Lower leg skin (tissue), 4 donors: ENCODE results near the gene OPTC. TPM values are rescaled to one million over a fixed set of nuclear protein-coding genes. Genes with fewer than 3 reads are reported as not detected.

Experiments used
- DNase-seq, 2 donors: peaks; one replicate each; pipeline ENCODE4 v3.0.0-alpha.2; 2019; ENCODE audit warnings: low spot score in 2 of 2
- H3K4me3 ChIP-seq: fragments of 200-600 bp; sonication (generic); 2 replicates; pipeline ENCODE4 v1.5.1; 2017; ENCODE audit warnings: mild to moderate bottlenecking, low read depth; ENCODE audit not compliant: poor library complexity, severe bottlenecking
- POLR2A ChIP-seq, 2 donors: fragments of 450-650 bp; IDR thresholded peaks; one replicate each; pipeline ENCODE4 v1.6.1; 2016 to 2017; ENCODE audit warnings: antibody characterized with exemption in 2 of 2, mild to moderate bottlenecking in 1 of 2, moderate library complexity in 1 of 2
- WGBS, 2 donors: methylation state at CpG; one replicate each; pipeline ENCODE4 v1.1.5; 2018; 5-methylcytosine and 5-hydroxymethylcytosine counted together
- intact Hi-C: fragments of 100-400 bp; cut with DNase I; formaldehyde crosslinking; loops from one replicate; pipeline ENCODE4 v1.15.0; 2023; ENCODE audit warnings: low total_unique reads
- total RNA-seq, 4 donors: library from RNA; depleted of rRNA; stranded (reverse); fragments of >200 nt; gene quantifications; one replicate each; pipeline ENCODE4 v1.1.0, GENCODE V29; 2016
- TF ChIP-seq, protein P1 (sequence below), 3 donors: fragments of 450-650 bp; IDR thresholded peaks; one replicate each; pipeline ENCODE4 v1.5.1; 2016; ENCODE audit warnings: antibody characterized with exemption in 3 of 3, mild to moderate bottlenecking in 3 of 3, moderate library complexity in 2 of 3

The OPTC gene
- total RNA-seq, 4 donors from 2014 or later, result not detected

DNA sequence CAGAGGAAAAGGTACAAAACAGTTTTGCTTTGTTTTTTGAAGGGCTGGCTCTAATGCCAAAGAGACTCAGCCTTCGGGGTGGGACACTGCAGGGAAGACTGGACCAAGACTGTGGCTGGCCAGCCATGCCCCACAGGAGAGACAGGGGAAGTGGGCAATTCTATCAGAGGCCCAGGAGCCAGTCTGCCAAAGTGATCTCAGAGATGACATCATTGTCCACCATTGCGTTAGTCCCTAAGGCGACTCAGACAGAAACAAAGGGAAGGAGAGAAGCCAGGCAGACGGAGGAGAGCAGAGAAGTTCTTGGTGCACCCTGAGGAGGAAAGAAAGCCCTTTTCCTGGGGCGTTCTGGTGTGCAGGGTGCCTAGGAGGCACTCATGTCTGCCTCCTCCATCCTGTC lies 26.4 kb downstream of the OPTC start:
- no peak for DNase-seq
- TF ChIP-seq POLR2A (IDR thresholded peaks at IDR 0.05), result no peak
- TF ChIP-seq, protein P1, sequence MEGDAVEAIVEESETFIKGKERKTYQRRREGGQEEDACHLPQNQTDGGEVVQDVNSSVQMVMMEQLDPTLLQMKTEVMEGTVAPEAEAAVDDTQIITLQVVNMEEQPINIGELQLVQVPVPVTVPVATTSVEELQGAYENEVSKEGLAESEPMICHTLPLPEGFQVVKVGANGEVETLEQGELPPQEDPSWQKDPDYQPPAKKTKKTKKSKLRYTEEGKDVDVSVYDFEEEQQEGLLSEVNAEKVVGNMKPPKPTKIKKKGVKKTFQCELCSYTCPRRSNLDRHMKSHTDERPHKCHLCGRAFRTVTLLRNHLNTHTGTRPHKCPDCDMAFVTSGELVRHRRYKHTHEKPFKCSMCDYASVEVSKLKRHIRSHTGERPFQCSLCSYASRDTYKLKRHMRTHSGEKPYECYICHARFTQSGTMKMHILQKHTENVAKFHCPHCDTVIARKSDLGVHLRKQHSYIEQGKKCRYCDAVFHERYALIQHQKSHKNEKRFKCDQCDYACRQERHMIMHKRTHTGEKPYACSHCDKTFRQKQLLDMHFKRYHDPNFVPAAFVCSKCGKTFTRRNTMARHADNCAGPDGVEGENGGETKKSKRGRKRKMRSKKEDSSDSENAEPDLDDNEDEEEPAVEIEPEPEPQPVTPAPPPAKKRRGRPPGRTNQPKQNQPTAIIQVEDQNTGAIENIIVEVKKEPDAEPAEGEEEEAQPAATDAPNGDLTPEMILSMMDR (IDR thresholded peaks at IDR 0.05), result no peak
- no peak overlapping the region for H3K4me3 ChIP-seq
- 61 to 68% methylated on average over 5 of the region's 5 CpGs for WGBS, 2 donors
- intact Hi-C loops, result no loop called here

DNA sequence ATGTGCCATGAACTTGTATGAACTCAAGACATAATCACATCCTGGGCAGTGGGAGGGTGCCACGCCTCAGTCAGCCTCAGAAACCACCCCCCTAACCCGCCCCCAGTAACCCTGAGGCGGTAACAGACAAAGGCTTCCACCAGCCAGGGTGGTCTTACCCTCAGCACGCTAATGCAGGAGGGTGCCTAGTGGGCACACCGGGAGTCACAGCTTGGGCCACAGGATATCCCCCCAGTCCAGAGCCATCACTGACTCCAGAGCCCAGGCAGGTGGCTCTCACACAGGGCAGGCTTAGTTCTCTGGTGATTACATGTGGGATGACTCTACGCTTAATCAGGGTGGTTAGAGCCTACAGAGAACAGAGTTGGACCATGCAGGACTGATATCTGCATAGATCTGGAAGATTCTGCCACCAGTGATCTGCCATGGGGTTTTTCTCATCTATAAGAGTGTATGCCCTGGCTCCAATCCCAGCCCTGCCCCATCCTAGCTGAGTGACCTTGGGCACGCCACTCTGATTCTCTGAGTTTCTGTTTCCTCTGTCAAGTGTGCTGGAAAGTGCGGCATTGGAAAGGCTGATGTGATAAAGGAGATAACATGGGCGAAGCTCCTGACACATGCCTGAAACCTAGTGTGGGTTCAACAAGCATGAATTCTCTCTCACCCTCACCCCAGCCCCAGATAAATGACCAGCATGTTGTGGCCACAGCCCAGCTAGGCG lies 27.3 kb downstream of the OPTC start:
- no peak for DNase-seq
- 73 to 75% methylated on average over 10 of the region's 10 CpGs for WGBS, 2 donors
- TF ChIP-seq, protein P1 (IDR thresholded peaks at IDR 0.05), result no peak
- H3K4me3 ChIP-seq, result no peak overlapping the region
- intact Hi-C loops, result no loop called here

DNA sequence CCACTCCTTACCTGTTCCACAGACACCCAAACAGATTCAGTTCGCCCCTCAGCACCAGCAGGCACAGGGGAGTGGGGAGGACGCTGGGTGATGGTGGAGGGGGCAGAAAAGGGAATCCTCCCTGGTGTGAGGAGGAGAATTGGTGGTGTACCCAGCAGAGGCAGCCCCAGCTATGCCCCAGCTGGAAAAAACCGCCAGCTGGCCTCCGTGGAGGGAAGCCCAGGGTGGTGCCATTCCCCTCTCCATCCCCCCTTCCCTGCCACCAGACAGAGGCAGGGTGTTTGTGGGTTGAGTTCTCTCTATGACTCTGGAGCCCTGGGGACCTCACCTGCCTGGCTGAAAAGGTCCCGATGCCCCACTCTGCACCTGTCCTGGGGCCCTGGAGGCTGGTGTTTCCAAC lies 27.9 kb downstream of the OPTC start:
- DNase-seq, result no peak
- intact Hi-C loops, result no loop called here
- H3K4me3 ChIP-seq, result no peak overlapping the region
- 81 to 84% methylated on average over 5 of the region's 5 CpGs for WGBS, 2 donors
- TF ChIP-seq, protein P1 (IDR thresholded peaks at IDR 0.05), result no peak
- no peak for TF ChIP-seq POLR2A (IDR thresholded peaks at IDR 0.05)

DNA sequence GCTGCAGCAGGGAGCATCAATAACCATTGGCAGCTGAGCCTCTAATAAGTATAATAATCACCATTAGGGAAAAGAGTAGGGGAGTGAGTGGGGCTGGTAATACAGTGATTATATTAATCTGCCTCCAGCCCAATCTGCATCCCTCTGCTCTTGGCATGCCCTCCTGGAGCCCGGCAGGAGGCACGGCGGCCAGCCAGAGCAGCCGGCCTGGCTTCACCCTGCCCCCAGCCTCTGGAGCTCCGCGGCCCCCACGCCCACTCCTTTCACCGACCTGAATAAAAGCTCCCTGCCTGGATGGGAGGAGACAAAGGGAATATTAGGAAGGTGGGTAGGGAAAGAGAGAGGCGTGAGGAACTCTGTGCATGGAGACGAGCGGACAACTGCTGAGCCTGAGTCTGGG lies 28.3 kb downstream of the OPTC start:
- TF ChIP-seq, protein P1 (IDR thresholded peaks at IDR 0.05), result no peak
- no peak for TF ChIP-seq POLR2A (IDR thresholded peaks at IDR 0.05)
- intact Hi-C loops, result no loop called here
- no peak overlapping the region for H3K4me3 ChIP-seq
- WGBS, 2 donors, result 48 to 65% methylated on average over 11 of the region's 11 CpGs
- no peak for DNase-seq

DNA sequence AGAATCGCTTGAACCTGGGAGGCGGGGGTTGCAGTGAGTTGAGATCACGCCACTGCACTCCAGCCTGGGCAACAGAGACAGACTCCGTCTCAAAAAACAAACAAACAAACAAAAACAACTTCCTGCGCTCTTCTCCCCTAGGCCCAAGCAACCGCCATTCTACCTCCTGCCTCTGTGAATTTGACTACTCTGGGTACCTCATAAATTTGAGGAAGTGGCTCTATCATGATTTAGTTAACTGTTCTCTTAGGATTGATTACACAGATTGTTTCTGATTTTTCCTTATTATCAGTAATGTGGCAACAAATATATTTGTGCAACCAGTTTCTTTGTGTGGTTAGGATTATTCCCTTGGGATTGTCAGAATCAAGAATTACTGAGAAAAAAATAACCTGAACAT lies 29.7 kb downstream of the OPTC start:
- DNase-seq, result no peak
- WGBS, 2 donors, result 93 to 94% methylated on average over 6 of the region's 6 CpGs
- no peak for TF ChIP-seq POLR2A (IDR thresholded peaks at IDR 0.05)
- TF ChIP-seq, protein P1 (IDR thresholded peaks at IDR 0.05), result no peak
- intact Hi-C loops, result no loop called here
- H3K4me3 ChIP-seq, result no peak overlapping the region

DNA sequence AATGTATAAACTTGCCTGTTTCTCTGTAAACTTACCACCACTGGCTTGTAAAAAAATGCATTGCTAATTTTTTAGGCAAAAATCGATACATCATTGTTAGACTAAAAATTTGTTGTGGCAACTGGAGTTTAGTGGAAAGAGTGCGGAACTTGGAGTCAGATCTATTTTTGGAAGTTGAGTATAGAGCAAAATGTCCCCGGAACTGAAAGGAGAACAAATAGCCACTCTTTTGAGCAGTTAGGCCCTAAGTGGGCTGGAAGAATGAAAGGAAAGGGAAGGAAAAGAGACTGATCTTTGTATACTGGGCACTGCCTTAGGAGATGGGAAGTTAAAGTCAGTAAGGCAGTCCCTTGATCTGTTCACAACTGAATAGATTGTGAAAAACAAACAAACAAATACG lies 30.2 kb downstream of the OPTC start:
- no peak for DNase-seq
- 60 to 78% methylated on average over 4 of the region's 4 CpGs for WGBS, 2 donors

More for the DNA sequence above, 30.2 kb downstream of the OPTC start:
- intact Hi-C loops, result no loop called here
- TF ChIP-seq POLR2A (IDR thresholded peaks at IDR 0.05), result no peak
- TF ChIP-seq, protein P1 (IDR thresholded peaks at IDR 0.05), result no peak
- no peak overlapping the region for H3K4me3 ChIP-seq
